ENCODE results near the gene EGFLAM.

EGFLAM gene

DNA sequence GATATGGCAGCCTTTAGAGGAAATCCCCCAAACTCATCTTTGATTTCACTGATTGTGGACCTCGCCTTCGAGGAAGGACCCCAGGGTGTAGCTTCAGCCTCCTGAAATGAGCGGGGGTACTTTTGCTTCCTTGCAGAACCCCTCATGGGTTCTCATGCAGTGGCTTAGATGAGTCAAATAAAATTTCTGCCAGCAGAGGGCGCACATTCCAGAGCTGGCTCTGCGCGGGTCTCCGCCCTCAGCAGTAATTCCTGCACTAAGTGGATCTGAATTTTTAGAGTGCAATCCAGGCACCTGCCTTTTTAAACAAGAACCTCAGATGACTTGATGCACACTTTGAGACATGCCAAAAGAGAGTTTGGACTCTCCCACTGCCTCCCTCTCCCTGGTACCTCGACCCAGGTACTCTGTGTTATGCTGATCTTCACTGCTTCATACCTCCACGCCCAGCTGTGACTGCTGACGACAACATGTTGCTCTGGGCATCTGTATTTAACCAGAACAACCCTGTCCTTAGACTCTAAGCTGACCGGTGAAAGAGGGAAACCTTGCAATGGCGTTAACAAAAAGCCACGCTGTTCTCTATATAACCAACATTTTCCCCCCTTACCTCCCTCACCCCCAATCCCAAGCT is 7.3 kb downstream of the EGFLAM start:
- Histone ChIP-seq H3K4me2 (no peak overlapping the region), H4K20me1 (ENCODE audit: insufficient read depth) (no peaks in the 10 kb centered on the region), H3K36me3 (ENCODE audit: insufficient read depth) (no peaks in the 10 kb centered on the region)

DNA sequence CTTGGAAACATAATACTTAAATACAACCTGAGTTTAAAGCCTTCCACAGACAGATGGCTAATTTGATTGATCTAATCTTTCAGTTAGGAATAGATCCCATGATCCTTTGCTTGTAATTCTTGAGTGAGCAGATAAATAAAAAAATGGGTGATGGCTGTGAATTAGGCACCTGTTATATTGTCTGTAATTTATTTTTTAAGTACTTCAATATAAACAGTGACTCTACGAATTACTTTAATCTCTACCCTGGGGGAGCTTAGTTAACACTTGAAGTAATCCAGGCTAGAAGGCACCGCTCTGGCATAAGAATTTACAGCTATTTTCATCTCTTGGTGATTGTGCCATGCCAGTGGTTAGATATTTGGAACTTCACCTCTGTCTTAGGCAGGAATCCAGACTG is 9.0 kb downstream of the EGFLAM start:
- no peaks in the 10 kb centered on the region for H3K4me1 ChIP-seq (ENCODE audit: low read depth, poor library complexity, severe bottlenecking)
- no peaks in the 10 kb centered on the region for H3K79me2 ChIP-seq (ENCODE audit: insufficient read depth, low read depth)
- H3K4me2 ChIP-seq, result no peak overlapping the region
- no peaks in the 10 kb centered on the region for H3K27me3 ChIP-seq (ENCODE audit: insufficient read depth, low read depth)
- no peaks in the 10 kb centered on the region for H3K36me3 ChIP-seq (ENCODE audit: insufficient read depth)
- H3K9ac ChIP-seq, result no peak overlapping the region
- no peak overlapping the region for H2AFZ ChIP-seq (ENCODE audit: low read depth)
- H4K20me1 ChIP-seq (ENCODE audit: insufficient read depth), result no peaks in the 10 kb centered on the region
- H3K27ac ChIP-seq, result no peak overlapping the region
- H3K4me3 ChIP-seq (IDR thresholded peaks at IDR 0.05; ENCODE audit: insufficient read depth, low read depth, low read length), result no peak overlapping the region
- TF ChIP-seq, protein P1, sequence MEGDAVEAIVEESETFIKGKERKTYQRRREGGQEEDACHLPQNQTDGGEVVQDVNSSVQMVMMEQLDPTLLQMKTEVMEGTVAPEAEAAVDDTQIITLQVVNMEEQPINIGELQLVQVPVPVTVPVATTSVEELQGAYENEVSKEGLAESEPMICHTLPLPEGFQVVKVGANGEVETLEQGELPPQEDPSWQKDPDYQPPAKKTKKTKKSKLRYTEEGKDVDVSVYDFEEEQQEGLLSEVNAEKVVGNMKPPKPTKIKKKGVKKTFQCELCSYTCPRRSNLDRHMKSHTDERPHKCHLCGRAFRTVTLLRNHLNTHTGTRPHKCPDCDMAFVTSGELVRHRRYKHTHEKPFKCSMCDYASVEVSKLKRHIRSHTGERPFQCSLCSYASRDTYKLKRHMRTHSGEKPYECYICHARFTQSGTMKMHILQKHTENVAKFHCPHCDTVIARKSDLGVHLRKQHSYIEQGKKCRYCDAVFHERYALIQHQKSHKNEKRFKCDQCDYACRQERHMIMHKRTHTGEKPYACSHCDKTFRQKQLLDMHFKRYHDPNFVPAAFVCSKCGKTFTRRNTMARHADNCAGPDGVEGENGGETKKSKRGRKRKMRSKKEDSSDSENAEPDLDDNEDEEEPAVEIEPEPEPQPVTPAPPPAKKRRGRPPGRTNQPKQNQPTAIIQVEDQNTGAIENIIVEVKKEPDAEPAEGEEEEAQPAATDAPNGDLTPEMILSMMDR (conservative IDR thresholded peaks at IDR 0.05; ENCODE audit: low read depth, low read length), result no peak

More for the DNA sequence above, 7.3 kb downstream of the EGFLAM start:
- H3K27ac ChIP-seq, result no peak overlapping the region
- no peaks in the 10 kb centered on the region for H3K79me2 ChIP-seq (ENCODE audit: insufficient read depth, low read depth)
- H3K27me3 ChIP-seq (ENCODE audit: insufficient read depth, low read depth), result no peaks in the 10 kb centered on the region
- no peaks in the 10 kb centered on the region for H3K4me1 ChIP-seq (ENCODE audit: low read depth, poor library complexity, severe bottlenecking)
- no peak overlapping the region for H2AFZ ChIP-seq (ENCODE audit: low read depth)
- no peak overlapping the region for H3K4me3 ChIP-seq (IDR thresholded peaks at IDR 0.05; ENCODE audit: insufficient read depth, low read depth, low read length)
- H3K9ac ChIP-seq, result no peak overlapping the region
- TF ChIP-seq, protein P1 (conservative IDR thresholded peaks at IDR 0.05; ENCODE audit: low read depth, low read length), result peak; percentile 54

DNA sequence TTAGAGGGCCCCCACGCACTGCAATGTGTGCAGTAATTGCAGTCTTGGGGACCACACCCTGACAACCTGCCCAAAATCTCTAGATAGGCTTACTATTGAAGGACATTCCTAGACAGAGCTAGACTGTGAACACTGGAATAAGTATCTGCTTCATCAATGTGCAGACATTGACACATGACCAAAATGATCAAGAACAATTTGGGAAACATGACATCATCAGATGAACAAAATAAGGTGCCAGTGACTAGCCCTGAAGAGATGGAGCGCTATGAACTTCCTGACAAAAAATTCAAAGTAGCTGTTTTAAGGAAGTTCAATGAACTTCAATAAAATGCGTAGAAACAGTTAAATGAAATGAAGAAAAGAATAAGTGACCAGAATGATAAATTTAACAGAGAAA is 15.3 kb downstream of the EGFLAM start:
- no peaks in the 10 kb centered on the region for H3K79me2 ChIP-seq (ENCODE audit: insufficient read depth, low read depth)
- H4K20me1 ChIP-seq (ENCODE audit: insufficient read depth), result no peaks in the 10 kb centered on the region
- H3K4me3 ChIP-seq (IDR thresholded peaks at IDR 0.05; ENCODE audit: insufficient read depth, low read depth, low read length), result no peak overlapping the region
- no peak overlapping the region for H2AFZ ChIP-seq (ENCODE audit: low read depth)
- no peaks in the 10 kb centered on the region for H3K36me3 ChIP-seq (ENCODE audit: insufficient read depth)
- no peak overlapping the region for H3K4me2 ChIP-seq
- H3K27ac ChIP-seq, result no peak overlapping the region
- TF ChIP-seq, protein P1 (conservative IDR thresholded peaks at IDR 0.05; ENCODE audit: low read depth, low read length), result no peak
- no peaks in the 10 kb centered on the region for H3K4me1 ChIP-seq (ENCODE audit: low read depth, poor library complexity, severe bottlenecking)
- H3K9ac ChIP-seq, result no peak overlapping the region
- H3K27me3 ChIP-seq (ENCODE audit: insufficient read depth, low read depth), result no peaks in the 10 kb centered on the region

DNA sequence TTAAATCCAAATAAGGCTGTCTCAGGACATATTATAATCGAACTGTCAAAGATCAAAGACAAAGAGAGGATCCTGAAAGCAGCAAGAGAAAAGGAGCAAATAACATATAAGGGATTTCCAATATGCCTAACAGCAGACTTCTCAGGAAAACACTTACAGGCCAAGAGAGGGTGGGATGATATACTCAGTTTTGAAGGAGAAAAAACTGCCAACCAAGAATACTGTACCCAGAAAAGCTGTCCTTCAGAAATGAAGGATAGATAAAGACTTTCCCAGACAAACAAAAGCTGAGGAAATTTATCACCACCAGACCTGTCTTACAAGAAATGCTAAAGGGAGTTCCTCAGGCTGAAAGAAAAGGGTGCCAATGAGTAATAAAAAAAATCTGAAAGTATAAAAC is 16.0 kb downstream of the EGFLAM start:
- Histone ChIP-seq H3K4me1 (ENCODE audit: low read depth, poor library complexity, severe bottlenecking) (no peaks in the 10 kb centered on the region), H4K20me1 (ENCODE audit: insufficient read depth) (no peaks in the 10 kb centered on the region), H3K27me3 (ENCODE audit: insufficient read depth, low read depth) (no peaks in the 10 kb centered on the region), H3K27ac (no peak overlapping the region), H3K79me2 (ENCODE audit: insufficient read depth, low read depth) (no peaks in the 10 kb centered on the region), H3K4me2 (no peak overlapping the region), H3K36me3 (ENCODE audit: insufficient read depth) (no peaks in the 10 kb centered on the region), H3K9ac (no peak overlapping the region), H2AFZ (ENCODE audit: low read depth) (no peak overlapping the region), H3K4me3 (IDR thresholded peaks at IDR 0.05; ENCODE audit: insufficient read depth, low read depth, low read length) (no peak overlapping the region)
- TF ChIP-seq, protein P1 (conservative IDR thresholded peaks at IDR 0.05; ENCODE audit: low read depth, low read length), result no peak

Measured in KMS-11 (cell line).